Esophagus squamous epithelium (tissue), 4 donors: Measurements from ENCODE around the gene AHDC1.

Source experiments
- POLR2A ChIP-seq, 4 donors: fragments of 450-650 bp; IDR thresholded peaks; one replicate each; pipeline ENCODE4 v1.6.1; 2017; ENCODE audit warnings: antibody characterized with exemption in 4 of 4, mild to moderate bottlenecking in 4 of 4, moderate library complexity in 3 of 4
- TF ChIP-seq, protein P1 (sequence below), 6 experiments: fragments of 450-650 bp in 4 of 6; fragments of 200-600 bp in 2 of 6; sonication (generic) in 2 of 6; IDR thresholded peaks; one replicate each; pipeline ENCODE4 v1.5.1; 2016 to 2019; ENCODE audit warnings: antibody characterized with exemption in 6 of 6, mild to moderate bottlenecking in 4 of 6, moderate library complexity in 4 of 6

DNA sequence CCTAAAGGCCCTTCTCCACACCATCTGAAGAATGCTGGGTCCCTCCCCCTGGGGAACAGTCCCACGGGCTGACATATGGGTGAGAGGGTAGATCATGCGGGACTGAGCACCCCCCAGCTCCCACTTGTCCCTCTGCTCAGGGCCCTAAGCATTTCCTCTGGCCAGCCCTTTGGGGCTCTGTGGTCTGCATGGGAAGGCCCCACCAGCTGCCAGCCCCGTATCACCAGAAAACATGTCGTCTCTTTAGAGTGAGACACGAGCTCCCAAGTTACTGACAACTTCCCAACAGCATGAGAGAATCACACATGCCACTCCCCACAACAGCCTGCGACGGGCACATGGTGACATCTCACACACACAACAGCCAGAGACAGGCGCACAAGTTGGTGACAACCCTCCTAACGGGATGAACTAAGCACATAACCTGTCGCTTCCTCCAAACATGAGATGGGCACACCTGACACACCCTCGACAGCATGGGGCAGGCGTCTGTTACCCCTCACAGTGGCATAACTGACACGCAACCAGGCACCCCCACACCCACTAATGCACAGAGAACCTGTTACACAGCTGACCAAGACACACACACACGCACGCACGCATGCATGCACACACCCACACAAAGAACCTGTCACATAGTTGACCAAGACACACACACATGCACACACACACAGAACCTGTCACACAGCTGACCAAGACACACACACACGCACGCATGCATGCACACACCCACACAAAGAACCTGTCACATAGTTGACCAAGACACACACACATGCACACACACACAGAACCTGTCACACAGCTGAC is 41.2 kb downstream of the AHDC1 start:
- TF ChIP-seq, protein P1, sequence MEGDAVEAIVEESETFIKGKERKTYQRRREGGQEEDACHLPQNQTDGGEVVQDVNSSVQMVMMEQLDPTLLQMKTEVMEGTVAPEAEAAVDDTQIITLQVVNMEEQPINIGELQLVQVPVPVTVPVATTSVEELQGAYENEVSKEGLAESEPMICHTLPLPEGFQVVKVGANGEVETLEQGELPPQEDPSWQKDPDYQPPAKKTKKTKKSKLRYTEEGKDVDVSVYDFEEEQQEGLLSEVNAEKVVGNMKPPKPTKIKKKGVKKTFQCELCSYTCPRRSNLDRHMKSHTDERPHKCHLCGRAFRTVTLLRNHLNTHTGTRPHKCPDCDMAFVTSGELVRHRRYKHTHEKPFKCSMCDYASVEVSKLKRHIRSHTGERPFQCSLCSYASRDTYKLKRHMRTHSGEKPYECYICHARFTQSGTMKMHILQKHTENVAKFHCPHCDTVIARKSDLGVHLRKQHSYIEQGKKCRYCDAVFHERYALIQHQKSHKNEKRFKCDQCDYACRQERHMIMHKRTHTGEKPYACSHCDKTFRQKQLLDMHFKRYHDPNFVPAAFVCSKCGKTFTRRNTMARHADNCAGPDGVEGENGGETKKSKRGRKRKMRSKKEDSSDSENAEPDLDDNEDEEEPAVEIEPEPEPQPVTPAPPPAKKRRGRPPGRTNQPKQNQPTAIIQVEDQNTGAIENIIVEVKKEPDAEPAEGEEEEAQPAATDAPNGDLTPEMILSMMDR (IDR thresholded peaks at IDR 0.05) = no peak
- no peak for TF ChIP-seq POLR2A (IDR thresholded peaks at IDR 0.05)
